Neural cell (in vitro differentiated cells): ENCODE measurements around the gene MT3.

ENCODE experiments used
- EZH2 ChIP-seq: fragments of 200-600, 300-800 bp; shearing (Covaris generic), sonication (generic); IDR thresholded peaks from 2 replicates; pipeline ENCODE4 v1.6.1; 2014; ENCODE audit warnings: antibody characterized with exemption, low read length, borderline replicate concordance, mild to moderate bottlenecking; ENCODE audit not compliant: insufficient read depth, poor library complexity, severe bottlenecking
- POLR2AphosphoS5 ChIP-seq: IDR thresholded peaks from 2 replicates; pipeline ENCODE4 v1.6.1; 2012
- RAD21 ChIP-seq: fragments of 450-650 bp; conservative IDR thresholded peaks from 2 replicates; pipeline ENCODE4 v1.6.1; 2014; ENCODE audit warnings: antibody characterized with exemption, mild to moderate bottlenecking, moderate library complexity
- TF ChIP-seq, protein P1 (sequence below): fragments of 450-650 bp; IDR thresholded peaks from 2 replicates; pipeline ENCODE4 v1.5.1; 2014; ENCODE audit warnings: antibody characterized with exemption, mild to moderate bottlenecking, moderate library complexity; ENCODE audit not compliant: poor library complexity, severe bottlenecking

DNA sequence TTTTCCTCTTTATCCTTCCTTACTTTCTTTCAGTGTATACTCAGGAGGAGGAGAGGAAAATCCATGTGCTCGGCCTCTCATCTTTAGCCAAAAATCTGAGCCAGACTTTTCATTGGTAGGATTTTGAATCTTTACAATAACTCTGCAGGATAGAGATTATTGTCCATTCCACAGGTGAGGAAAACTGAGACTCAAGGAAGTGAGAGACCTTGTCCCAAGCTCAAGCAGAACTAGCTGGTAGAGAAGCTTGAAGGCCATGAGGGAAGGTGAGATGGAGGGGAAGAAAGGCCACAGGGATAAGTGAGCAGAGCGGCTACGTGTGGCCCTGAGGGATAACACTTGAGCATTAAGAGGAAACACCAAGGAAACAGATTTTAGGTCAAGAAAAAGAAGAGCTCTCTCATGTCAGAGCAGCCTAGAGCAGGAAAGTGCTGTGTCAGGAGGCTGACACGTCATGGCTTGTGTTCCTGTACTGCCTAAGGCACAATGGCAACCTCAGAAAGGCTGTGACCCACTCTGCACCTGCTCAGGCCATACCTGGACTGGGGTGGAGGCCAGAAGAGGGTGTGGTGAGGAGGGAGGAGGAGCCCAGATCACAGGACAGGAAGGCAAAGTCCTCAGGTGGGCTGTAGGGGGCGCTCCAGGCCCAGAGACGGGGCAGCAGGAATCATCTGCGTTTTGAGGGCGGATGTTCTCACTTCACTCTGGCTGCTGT, 12.6 kb upstream of the MT3 start:
- TF ChIP-seq, protein P1, sequence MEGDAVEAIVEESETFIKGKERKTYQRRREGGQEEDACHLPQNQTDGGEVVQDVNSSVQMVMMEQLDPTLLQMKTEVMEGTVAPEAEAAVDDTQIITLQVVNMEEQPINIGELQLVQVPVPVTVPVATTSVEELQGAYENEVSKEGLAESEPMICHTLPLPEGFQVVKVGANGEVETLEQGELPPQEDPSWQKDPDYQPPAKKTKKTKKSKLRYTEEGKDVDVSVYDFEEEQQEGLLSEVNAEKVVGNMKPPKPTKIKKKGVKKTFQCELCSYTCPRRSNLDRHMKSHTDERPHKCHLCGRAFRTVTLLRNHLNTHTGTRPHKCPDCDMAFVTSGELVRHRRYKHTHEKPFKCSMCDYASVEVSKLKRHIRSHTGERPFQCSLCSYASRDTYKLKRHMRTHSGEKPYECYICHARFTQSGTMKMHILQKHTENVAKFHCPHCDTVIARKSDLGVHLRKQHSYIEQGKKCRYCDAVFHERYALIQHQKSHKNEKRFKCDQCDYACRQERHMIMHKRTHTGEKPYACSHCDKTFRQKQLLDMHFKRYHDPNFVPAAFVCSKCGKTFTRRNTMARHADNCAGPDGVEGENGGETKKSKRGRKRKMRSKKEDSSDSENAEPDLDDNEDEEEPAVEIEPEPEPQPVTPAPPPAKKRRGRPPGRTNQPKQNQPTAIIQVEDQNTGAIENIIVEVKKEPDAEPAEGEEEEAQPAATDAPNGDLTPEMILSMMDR, result peak; percentile 16
- no peak for TF ChIP-seq RAD21
- no peak for TF ChIP-seq POLR2AphosphoS5
- no peak for TF ChIP-seq EZH2
